ENCODE measurements around the gene EYS. TPM values are rescaled to one million over a fixed set of nuclear protein-coding genes. Genes with fewer than 3 reads are reported as not detected.

The EYS gene
- total RNA-seq, 1 experiment from 2014 or later = not detected

DNA sequence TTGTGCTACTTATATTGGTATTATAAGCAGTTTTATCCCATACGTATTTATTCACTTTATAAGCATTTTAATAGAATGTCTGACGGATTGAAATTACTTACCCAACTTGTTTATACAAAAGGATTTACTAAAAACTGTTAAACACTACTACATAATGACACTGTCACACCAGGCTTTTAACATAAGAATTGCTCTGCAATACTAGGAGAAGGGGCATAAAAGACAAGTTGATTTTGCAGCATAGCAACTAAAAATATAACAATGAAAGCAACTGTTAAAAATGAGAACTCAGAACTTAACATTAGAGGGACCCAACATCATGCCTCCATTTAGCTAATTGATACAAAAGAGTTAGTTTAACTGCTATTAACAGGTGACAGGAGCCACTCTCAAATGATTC, 1076.1 kb downstream of the EYS start:
- DNase-seq (ENCODE audit: low spot score) = no peak
- in situ Hi-C loops (cut with HindIII; ENCODE audit: low sequenced_read_pairs) = no loop called here

DNA sequence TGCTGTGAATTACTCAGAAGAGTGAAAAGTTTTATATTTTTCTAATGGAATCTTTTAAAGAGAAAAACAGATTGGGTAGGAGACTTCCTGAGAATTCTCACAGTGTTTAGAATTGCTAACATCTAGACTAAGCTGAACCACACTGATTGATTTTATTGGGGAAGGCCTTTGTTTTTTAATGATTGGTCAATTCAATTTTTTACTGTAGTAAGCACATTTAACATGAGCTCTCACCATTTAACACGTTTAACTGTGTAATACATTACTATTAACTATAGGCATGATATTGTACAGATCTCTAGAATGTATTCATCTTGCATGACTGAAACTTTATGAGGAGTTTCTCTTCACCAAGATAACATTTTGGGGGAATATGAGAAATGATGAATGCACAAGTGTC, 1084.1 kb downstream of the EYS start:
- DNase-seq (ENCODE audit: low spot score) = no peak
- in situ Hi-C loops (cut with HindIII; ENCODE audit: low sequenced_read_pairs) = no loop called here

GRCh38 chr6:64602993-64603392, 1104.0 kb downstream of the EYS start:
- DNase-seq (ENCODE audit: low spot score) = no peak
- in situ Hi-C loops (cut with HindIII; ENCODE audit: low sequenced_read_pairs) = no loop called here

DNA sequence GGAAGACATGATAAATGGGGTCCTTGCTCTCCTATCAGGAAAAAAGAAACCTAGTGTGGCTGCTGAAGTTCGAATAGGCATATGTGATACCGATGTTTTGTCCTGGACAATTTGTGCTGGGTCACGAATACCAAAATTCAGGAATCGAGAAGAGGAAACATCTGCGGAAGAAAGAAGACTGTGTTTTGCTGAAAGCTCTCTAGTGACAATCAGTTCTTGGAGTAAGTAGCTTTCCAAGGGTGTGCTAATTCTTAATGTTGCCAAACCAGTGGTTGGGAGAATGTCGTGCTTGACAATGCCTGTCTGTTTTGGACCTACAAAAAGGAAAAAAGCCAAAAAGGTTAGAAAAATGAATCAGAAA, 1115.4 kb downstream of the EYS start:
- DNase-seq (ENCODE audit: low spot score) = no peak
- in situ Hi-C loops (cut with HindIII; ENCODE audit: low sequenced_read_pairs) = no loop called here

- in situ Hi-C loops (cut with HindIII; ENCODE audit: low sequenced_read_pairs) = no loop called here
- DNase-seq (ENCODE audit: low spot score) = no peak
These were observed 1115.9 kb downstream of the EYS start for GRCh38 chr6:64590965-64591675.

- no peak for DNase-seq (ENCODE audit: low spot score)
- in situ Hi-C loops (cut with HindIII; ENCODE audit: low sequenced_read_pairs) = no loop called here
These were observed 1117.1 kb downstream of the EYS start for GRCh38 chr6:64589961-64590360.

DNA sequence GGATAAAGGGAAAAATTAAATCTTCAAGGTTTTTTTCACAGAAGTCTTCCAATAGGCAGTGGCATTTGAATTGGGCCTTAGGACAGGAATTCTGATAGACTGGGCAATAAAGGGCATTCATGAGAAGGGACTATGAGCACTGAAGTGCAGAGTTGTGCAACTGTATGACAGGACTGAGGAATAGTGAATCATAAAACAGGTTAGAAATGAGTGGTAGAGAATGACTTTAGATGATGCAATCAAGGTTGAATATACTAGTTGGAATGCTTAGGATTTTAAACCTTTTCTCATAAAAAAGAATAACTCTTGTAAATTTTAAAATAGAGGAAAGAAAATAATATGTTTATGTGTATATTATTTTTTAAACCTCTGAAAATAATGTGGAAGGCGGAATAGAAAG, 1126.7 kb downstream of the EYS start:
- DNase-seq (ENCODE audit: low spot score) = no peak
- in situ Hi-C loops (cut with HindIII; ENCODE audit: low sequenced_read_pairs) = no loop called here

DNA sequence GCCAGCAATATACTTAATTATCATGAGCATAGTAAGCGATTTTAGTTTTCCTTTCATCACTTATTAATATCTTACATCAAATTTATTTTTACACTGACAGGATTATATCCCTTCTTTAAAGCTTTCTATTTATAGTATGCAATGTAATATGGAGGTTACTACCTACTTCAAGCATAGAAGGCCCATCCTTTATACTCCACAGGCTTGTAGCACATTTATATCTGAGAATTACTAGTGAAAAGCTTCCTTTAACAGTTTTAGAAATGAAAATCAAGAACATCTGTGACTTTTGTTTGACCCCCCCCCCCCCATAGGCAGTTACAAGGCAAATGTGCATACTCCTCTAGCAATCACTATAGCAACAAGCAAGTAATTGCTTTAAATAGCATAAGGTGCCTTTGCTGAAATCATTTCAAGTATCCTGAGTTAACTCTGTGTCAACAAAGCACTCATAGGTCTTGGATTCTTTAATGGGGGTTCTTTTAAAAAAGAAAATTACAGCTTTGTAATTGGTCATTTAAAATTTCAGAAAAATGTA, 1153.7 kb downstream of the EYS start:
- DNase-seq (ENCODE audit: low spot score) = no peak
- in situ Hi-C loops (cut with HindIII; ENCODE audit: low sequenced_read_pairs) = no loop called here

- in situ Hi-C loops (cut with HindIII; ENCODE audit: low sequenced_read_pairs) = no loop called here
- DNase-seq (ENCODE audit: low spot score) = no peak
These were observed 1159.3 kb downstream of the EYS start for GRCh38 chr6:64547594-64548268.

GRCh38 chr6:64539917-64540316, 1167.1 kb downstream of the EYS start:
- in situ Hi-C loops (cut with HindIII; ENCODE audit: low sequenced_read_pairs) = no loop called here
- DNase-seq (ENCODE audit: low spot score) = no peak

DNA sequence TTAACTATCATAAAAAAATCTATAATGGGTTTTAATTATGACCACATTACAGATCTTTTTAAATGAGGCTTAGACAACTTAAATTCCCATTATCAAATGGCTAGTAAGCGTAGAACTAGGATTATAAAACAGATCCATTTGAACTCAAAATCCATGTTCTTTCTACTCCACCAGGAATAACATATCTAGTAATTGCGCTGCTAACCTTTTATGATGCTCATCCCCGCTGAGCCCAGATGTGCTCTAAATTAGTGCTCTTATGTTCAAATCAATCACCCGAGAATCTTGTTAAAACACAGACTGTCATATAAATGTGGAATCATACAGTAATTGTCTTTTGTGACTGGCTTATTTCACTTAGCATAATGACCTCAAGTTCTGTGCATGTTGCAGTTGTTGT, 1168.3 kb downstream of the EYS start:
- no peak for DNase-seq (ENCODE audit: low spot score)
- in situ Hi-C loops (cut with HindIII; ENCODE audit: low sequenced_read_pairs) = no loop called here

DNA sequence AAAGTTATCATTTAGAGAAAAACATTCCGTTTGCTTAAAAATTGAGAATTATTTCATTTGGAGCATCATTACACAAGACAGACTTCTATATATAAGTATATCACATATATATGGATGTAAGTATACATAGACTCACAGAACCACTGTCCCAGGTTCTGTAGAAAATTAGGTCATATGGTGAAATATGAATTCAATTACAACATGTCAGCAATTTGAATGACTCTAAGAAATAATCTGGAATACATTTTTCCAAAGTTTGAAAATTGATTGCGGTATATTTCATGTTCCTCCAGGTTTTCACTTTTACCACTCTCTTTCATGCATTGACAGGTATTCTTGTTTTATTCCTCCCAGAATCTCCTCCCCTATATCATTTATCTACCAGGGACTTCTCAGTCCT, 1179.1 kb downstream of the EYS start:
- in situ Hi-C loops (cut with HindIII; ENCODE audit: low sequenced_read_pairs) = no loop called here
- no peak for DNase-seq (ENCODE audit: low spot score)

DNA sequence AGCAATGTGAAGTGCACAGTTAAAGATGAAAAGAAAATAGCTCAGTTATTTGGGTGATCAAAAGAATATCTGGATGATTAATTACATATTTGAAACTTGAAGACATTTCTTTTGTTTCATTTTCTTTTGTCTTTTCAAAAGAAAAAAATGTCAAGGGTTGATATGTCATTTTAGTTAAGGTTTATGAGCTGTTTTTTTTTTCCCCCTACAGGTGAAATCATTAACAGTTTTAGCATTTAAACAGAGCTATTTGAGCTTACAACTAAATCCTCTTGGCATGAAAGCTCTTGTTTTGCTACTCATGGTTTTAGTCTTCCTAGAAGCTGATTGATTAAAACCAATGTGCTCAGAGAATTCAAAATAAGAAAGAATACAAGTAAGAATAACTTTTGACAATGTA, 1184.2 kb downstream of the EYS start:
- in situ Hi-C loops (cut with HindIII; ENCODE audit: low sequenced_read_pairs) = no loop called here
- DNase-seq (ENCODE audit: low spot score) = no peak

DNA sequence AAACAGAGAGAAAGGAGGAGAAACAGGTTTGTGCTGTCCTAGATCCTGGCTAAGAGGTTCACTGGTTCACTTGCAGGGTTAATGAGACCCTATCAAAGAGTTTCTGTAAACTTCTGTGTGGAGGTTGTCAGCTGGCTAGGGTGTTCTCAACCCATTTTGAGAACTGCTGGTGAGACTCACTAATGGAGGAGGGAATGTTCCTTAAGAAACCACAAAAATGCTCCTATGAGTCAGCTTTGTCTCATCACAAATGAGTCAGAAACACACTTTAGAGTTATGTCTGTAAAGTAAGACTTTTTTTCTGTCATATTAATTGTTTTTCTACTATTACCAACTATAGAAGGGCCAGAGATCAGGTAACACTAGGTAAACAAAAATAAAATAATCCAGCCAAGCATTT, 1187.0 kb downstream of the EYS start:
- in situ Hi-C loops (cut with HindIII; ENCODE audit: low sequenced_read_pairs) = no loop called here
- no peak for DNase-seq (ENCODE audit: low spot score)

DNA sequence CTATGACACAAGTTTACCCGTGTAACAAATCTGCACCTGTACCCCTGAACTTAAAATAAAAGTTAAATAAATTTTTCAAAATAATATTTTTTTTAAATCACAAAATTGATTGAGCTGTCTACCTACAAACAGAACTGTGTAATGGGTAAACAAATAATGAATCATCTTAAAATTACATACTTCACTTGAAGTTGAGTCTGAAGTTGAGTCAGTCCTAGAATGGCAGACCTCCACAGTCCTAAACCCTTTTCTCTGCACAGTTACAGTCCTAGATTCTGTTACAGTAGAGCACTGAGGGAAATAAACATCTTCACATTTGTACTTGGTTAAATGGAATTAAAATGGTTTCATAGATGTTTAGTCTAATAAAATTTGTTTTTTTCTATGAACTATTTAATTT, 1190.6 kb downstream of the EYS start:
- in situ Hi-C loops (cut with HindIII; ENCODE audit: low sequenced_read_pairs) = no loop called here

DNA sequence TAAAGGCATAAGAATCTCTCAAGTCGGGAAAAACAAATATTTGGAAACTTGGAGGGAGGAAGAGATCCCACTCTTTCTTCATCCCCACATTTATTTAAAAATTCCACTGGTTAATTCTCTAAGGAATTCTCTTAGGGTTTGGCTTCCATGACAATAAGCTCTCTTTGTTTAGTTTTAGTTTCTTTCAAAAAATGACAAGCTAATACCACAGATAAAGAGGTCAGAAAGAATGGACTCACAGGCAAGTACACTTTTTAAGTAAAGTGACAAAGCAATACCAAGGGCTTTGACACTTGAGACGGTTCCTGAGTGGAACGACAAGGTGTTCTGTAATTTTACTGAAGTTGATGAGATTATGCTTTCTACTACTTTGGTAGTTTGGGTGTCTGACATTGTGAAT, 1199.4 kb downstream of the EYS start:
- in situ Hi-C loops (cut with HindIII; ENCODE audit: low sequenced_read_pairs) = no loop called here

More for the DNA sequence above, 1190.6 kb downstream of the EYS start:
- no peak for DNase-seq (ENCODE audit: low spot score)

GRCh38 chr6:64505312-64505711, 1201.7 kb downstream of the EYS start:
- DNase-seq (ENCODE audit: low spot score) = no peak
- in situ Hi-C loops (cut with HindIII; ENCODE audit: low sequenced_read_pairs) = no loop called here

More for the DNA sequence above, 1199.4 kb downstream of the EYS start:
- DNase-seq (ENCODE audit: low spot score) = no peak

DNA sequence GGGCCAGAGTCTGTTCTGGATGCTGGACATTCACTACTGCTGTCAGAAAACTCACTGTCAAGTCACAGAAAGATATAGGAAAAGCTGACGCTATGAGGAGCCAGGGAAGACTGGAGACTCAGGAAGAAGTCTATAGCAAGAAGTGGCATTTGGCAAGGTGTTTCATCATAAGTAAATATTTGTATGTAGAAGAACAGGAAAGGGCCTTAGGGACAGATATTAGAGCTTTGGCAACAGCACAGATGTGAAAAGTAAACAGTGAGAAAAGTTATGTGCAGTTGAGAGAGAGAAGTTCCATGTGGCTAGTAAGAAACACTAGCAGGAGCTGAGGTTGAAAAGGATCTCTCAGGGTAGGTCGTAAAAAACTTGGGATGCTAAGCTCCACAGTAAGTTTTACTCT, 1202.5 kb downstream of the EYS start:
- in situ Hi-C loops (cut with HindIII; ENCODE audit: low sequenced_read_pairs) = no loop called here
- DNase-seq (ENCODE audit: low spot score) = no peak

- in situ Hi-C loops (cut with HindIII; ENCODE audit: low sequenced_read_pairs) = no loop called here
- DNase-seq (ENCODE audit: low spot score) = no peak
These were observed 1204.2 kb downstream of the EYS start for GRCh38 chr6:64502801-64503200.

- in situ Hi-C loops (cut with HindIII; ENCODE audit: low sequenced_read_pairs) = no loop called here
These were observed 1209.4 kb downstream of the EYS start for GRCh38 chr6:64497634-64498033.

GRCh38 chr6:64489763-64490162, 1217.3 kb downstream of the EYS start:
- no peak for DNase-seq (ENCODE audit: low spot score)
- in situ Hi-C loops (cut with HindIII; ENCODE audit: low sequenced_read_pairs) = no loop called here

More at GRCh38 chr6:64497634-64498033, 1209.4 kb downstream of the EYS start:
- DNase-seq (ENCODE audit: low spot score) = no peak
